Activated naive CD4-positive, alpha-beta T cell treated with anti-CD3 and anti-CD28 coated beads for 36 hours (primary cell): ENCODE measurements around the gene LMAN2L. TPM values are rescaled to one million over a fixed set of nuclear protein-coding genes. Genes with fewer than 3 reads are reported as not detected.
"Not testable (repeated sequence)": the region's sequence is repeated elsewhere in the genome, so short reads cannot be mapped to it uniquely, and the experiment has no call there.

Source experiments
- CTCF ChIA-PET: fragments of 350-600 bp; sonication (Branson Sonifier 250); formaldehyde crosslinking; loops from one replicate; lab custom pipeline; 2021; ENCODE audit warnings: antibody characterized with exemption; lab: Charles Lee
- DNase-seq: peaks from one replicate; pipeline ENCODE4 v3.0.0-alpha.2; 2020
- H3K27ac Mint-ChIP-seq: one replicate; pipeline ENCODE4 v1.8.0; 2021; ENCODE audit warnings: mild to moderate bottlenecking, mixed read lengths
- H3K27me3 Mint-ChIP-seq: one replicate; pipeline ENCODE4 v1.8.0; 2021; ENCODE audit warnings: low read depth, mixed read lengths
- H3K36me3 Mint-ChIP-seq: one replicate; pipeline ENCODE4 v1.8.0; 2021; ENCODE audit warnings: low read depth, mixed read lengths
- H3K4me1 Mint-ChIP-seq: one replicate; pipeline ENCODE4 v1.8.0; 2021; ENCODE audit warnings: low read depth, mixed read lengths
- H3K4me3 Mint-ChIP-seq: one replicate; pipeline ENCODE4 v1.8.0; 2021; ENCODE audit warnings: mild to moderate bottlenecking, moderate library complexity, mixed read lengths
- H3K9me3 Mint-ChIP-seq: one replicate; pipeline ENCODE4 v1.8.0; 2021; ENCODE audit warnings: mixed read lengths
- intact Hi-C: fragments of 100-400 bp; cut with micrococcal nuclease; formaldehyde crosslinking; loops from one replicate; pipeline ENCODE4 v1.15.1; 2023
- total RNA-seq, 2 experiments: library from RNA; stranded (reverse); gene quantifications; one replicate each; pipeline ENCODE4 v1.2.3, GENCODE V29; 2021

Gene LMAN2L
- total RNA-seq, 2 experiments from 2014 or later: 4.0 to 4.8 TPM

DNA sequence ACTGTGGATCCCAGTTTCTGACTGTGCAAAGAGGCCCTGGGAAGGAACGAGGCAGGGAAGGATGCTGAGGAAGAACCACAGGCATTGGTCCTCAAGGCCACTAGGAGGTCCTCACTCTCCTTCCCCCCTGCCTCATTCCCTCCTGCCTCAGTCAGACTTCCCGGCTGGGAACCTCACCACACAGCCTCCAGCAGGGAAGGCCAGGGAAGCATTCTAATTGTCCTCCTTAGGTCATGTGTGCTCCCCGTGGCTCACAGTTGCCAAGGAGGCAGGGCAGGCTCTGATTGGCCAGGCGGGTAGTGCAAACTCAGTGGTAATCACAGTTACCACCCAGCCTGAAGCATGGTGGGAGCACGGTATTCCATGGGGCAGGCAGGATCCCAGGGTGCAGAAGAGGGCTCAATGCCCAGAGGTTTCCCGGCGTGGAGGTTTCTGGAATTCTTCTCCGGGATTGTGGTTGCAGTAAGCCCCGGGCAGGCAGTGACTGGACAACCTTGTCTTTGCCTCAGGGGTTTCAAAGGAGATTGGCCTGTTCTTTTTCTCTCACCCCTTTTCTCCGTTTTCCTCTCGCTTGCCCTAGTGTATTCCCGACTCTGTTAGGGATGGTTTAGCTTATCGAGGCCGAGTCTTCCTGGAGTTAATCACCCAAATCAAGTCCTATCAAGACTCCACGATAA is 70.2 kb downstream of the LMAN2L start:
- no peak overlapping the region for H3K27ac Mint-ChIP-seq
- H3K9me3 Mint-ChIP-seq: no peaks in the 10 kb centered on the region
- H3K4me3 Mint-ChIP-seq: no peak overlapping the region
- no peaks in the 10 kb centered on the region for H3K36me3 Mint-ChIP-seq
- DNase-seq: no peak
- no peaks in the 10 kb centered on the region for H3K27me3 Mint-ChIP-seq
- intact Hi-C loops: no loop called here
- CTCF ChIA-PET: no interaction called here
- no peaks in the 10 kb centered on the region for H3K4me1 Mint-ChIP-seq

DNA sequence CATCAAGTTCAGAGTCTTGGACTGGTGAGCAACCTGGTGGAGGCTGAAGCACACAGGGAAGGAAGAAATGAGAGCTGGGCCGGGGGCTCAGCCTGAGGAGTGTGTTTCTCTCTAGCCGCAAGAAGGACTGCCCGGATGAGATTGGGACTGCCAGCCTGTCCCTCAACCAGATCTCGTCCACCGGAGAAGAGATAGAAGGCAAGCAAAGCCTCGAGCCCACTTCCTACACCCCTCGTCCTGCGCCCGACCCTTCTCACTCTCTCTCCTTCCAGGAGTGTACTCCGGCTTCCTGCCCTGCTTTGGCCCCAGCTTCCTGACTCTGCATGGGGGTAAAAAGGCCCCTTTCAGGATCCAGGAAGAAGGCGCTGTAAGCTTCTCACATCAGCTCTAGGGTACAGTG is 71.1 kb downstream of the LMAN2L start:
- no peak for DNase-seq
- intact Hi-C loops: no loop called here
- H3K4me3 Mint-ChIP-seq: no peak overlapping the region
- H3K27me3 Mint-ChIP-seq: no peaks in the 10 kb centered on the region
- CTCF ChIA-PET: interaction anchor here (0.8 kb wide), 1 partner anchor 93 kb away, joined by 4 read pairs; no protein-coding TSS in a partner anchor
- no peaks in the 10 kb centered on the region for H3K9me3 Mint-ChIP-seq
- no peak overlapping the region for H3K27ac Mint-ChIP-seq
- H3K4me1 Mint-ChIP-seq: no peaks in the 10 kb centered on the region
- no peaks in the 10 kb centered on the region for H3K36me3 Mint-ChIP-seq

DNA sequence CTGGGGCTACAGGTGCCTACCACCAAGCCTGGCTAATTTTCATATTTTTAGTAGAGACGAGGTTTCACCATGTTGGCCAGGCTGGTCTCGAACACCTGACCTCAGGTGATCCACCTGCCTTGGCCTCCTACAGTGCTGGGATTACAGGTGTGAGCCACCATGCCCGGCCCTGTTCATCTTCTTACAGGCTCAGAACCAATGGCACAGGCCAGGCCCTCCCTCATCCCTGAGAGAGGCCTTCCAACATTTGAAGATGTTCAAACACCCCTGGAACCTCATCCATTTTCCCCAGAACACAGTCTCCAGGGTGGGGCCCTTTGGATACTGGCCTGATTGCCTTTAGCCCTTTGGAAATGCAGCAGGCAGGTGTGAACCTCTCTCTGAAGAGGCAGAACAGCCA is 74.1 kb downstream of the LMAN2L start:
- H3K27ac Mint-ChIP-seq, CTCF ChIA-PET: not testable (repeated sequence)

DNA sequence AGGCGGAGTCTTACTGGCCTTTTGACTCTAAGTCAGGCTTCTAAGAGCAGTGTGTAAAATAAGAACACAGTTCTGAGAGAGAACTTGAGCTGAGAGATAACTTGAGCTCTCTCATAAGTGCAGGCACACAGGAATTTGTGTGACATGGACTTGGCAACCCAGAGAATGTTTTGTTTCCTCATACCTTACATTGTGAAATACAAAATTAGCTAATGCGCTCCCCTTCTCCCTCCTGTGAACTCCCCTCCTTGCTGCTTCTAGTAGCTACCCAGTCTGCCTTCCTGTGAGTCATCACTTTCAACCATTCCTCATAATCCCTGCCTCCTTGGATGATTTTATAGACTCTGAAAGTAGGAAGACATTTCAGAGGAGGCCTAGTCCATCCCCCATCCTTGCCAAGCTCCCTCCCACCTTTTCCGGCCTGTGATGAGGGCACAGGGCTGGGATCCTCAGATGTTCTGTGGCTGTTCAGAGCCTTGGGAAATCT is 74.7 kb downstream of the LMAN2L start:
- intact Hi-C loops: no loop called here
- Mint-ChIP-seq H3K4me1 (no peaks in the 10 kb centered on the region), H3K36me3 (no peaks in the 10 kb centered on the region), H3K27ac (no peak overlapping the region), H3K9me3 (no peaks in the 10 kb centered on the region), H3K4me3 (no peak overlapping the region), H3K27me3 (no peaks in the 10 kb centered on the region)
- CTCF ChIA-PET: no interaction called here
- no peak for DNase-seq

More for the DNA sequence above, 74.1 kb downstream of the LMAN2L start:
- intact Hi-C loops, H3K4me3 Mint-ChIP-seq, H3K4me1 Mint-ChIP-seq, H3K36me3 Mint-ChIP-seq, H3K9me3 Mint-ChIP-seq, DNase-seq, H3K27me3 Mint-ChIP-seq: not testable (repeated sequence)

GRCh38 chr2:96664366-96664925 is 75.4 kb downstream of the LMAN2L start:
- intact Hi-C loops: no loop called here
- H3K4me3 Mint-ChIP-seq: no peak overlapping the region
- H3K4me1 Mint-ChIP-seq: no peaks in the 10 kb centered on the region
- H3K9me3 Mint-ChIP-seq: no peaks in the 10 kb centered on the region
- CTCF ChIA-PET: interaction anchor here (0.6 kb wide), 1 partner anchor 285 kb away, joined by 3 read pairs; no protein-coding TSS in a partner anchor
- H3K27ac Mint-ChIP-seq: no peak overlapping the region
- DNase-seq: no peak
- no peaks in the 10 kb centered on the region for H3K36me3 Mint-ChIP-seq
- H3K27me3 Mint-ChIP-seq: no peaks in the 10 kb centered on the region

GRCh38 chr2:96663829-96664228 is 76.0 kb downstream of the LMAN2L start:
- no peaks in the 10 kb centered on the region for H3K36me3 Mint-ChIP-seq
- no peaks in the 10 kb centered on the region for H3K27me3 Mint-ChIP-seq
- no peak for DNase-seq
- intact Hi-C loops: no loop called here
- no peaks in the 10 kb centered on the region for H3K4me1 Mint-ChIP-seq
- no peak overlapping the region for H3K4me3 Mint-ChIP-seq
- H3K27ac Mint-ChIP-seq: no peak overlapping the region
- H3K9me3 Mint-ChIP-seq: no peaks in the 10 kb centered on the region
- CTCF ChIA-PET: no interaction called here

GRCh38 chr2:96663177-96663576 is 76.7 kb downstream of the LMAN2L start:
- H3K4me3 Mint-ChIP-seq: no peak overlapping the region
- H3K36me3 Mint-ChIP-seq: no peaks in the 10 kb centered on the region
- no peaks in the 10 kb centered on the region for H3K9me3 Mint-ChIP-seq
- H3K27ac Mint-ChIP-seq: no peak overlapping the region
- intact Hi-C loops: no loop called here
- no peaks in the 10 kb centered on the region for H3K4me1 Mint-ChIP-seq
- CTCF ChIA-PET: no interaction called here
- no peak for DNase-seq
- H3K27me3 Mint-ChIP-seq: no peaks in the 10 kb centered on the region

- DNase-seq: no peak
- CTCF ChIA-PET: no interaction called here
- H3K4me1 Mint-ChIP-seq: no peaks in the 10 kb centered on the region
- H3K4me3 Mint-ChIP-seq: no peak overlapping the region
- no peaks in the 10 kb centered on the region for H3K27me3 Mint-ChIP-seq
- intact Hi-C loops: no loop called here
- H3K27ac Mint-ChIP-seq: no peak overlapping the region
- H3K36me3 Mint-ChIP-seq: no peaks in the 10 kb centered on the region
- no peaks in the 10 kb centered on the region for H3K9me3 Mint-ChIP-seq
These were observed 77.5 kb downstream of the LMAN2L start for GRCh38 chr2:96662360-96662759.

DNA sequence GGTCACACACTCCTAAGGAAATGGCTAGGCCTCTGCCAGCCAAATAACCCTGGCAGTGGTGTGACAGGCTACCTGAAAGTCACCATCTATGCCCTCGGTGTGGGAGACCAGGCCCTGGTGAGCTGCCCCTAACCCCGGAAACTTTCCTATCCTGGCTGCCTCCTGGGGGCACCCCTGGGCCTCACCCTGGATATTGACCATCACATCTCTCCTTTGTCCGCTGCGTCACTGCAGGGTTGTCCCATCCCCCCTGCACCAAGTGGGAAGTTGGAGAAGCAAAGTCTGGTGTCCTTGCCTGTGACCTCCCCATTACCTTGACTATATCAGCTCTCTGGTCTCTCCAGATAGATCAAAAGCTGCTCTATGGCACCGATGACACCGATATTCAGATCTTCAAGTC is 78.5 kb downstream of the LMAN2L start:
- Mint-ChIP-seq H3K4me3 (no peak overlapping the region), H3K27ac (no peak overlapping the region), H3K9me3 (no peaks in the 10 kb centered on the region), H3K36me3 (no peaks in the 10 kb centered on the region), H3K4me1 (no peaks in the 10 kb centered on the region), H3K27me3 (no peaks in the 10 kb centered on the region)
- CTCF ChIA-PET: no interaction called here
- intact Hi-C loops: no loop called here
- DNase-seq: no peak

DNA sequence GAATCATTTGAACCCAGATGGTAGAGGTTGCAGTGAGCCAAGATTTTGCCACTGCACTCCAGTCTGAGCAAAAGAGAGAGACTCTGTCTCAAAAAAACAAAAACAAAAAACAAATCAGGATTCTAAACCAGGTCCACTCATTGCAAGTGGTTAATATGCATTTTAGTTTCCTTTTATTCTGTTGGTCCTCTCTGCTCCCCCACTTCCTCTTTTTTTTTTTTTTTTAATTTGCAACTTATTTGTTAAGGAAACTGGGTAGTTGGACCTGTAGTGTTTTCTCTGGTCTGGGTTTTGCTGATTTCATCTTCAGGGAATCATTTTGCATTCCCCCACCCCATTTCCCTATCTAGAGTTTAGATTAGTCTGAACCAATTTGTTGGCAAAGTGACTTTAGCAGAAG is 83.3 kb downstream of the LMAN2L start:
- H3K27me3 Mint-ChIP-seq: no peaks in the 10 kb centered on the region
- DNase-seq: no peak
- no peak overlapping the region for H3K4me3 Mint-ChIP-seq
- H3K4me1 Mint-ChIP-seq: no peaks in the 10 kb centered on the region
- no peaks in the 10 kb centered on the region for H3K36me3 Mint-ChIP-seq
- intact Hi-C loops: no loop called here
- H3K9me3 Mint-ChIP-seq: no peaks in the 10 kb centered on the region
- CTCF ChIA-PET: interaction anchor here (0.7 kb wide), 1 partner anchor 141 kb away, joined by 4 read pairs; no protein-coding TSS in a partner anchor
- no peak overlapping the region for H3K27ac Mint-ChIP-seq

Other genes with a start within 250 kb of the LMAN2L start
- gene NEURL3, start 234.7 kb downstream of the LMAN2L start, total RNA-seq: under 1 TPM; 0.48 to 0.57 TPM
- 100 to 1,000 TPM; 349 to 351 TPM for gene ARID5A, start 203.3 kb downstream of the LMAN2L start, total RNA-seq
- gene KANSL3, start 101.8 kb downstream of the LMAN2L start, total RNA-seq: 10 to 100 TPM; 33.0 to 37.5 TPM
- gene FER1L5, start 97.3 kb downstream of the LMAN2L start, total RNA-seq: not detected
- 1 to 10 TPM; 5.6 to 6.0 TPM for gene CNNM4, start 20.8 kb upstream of the LMAN2L start, total RNA-seq
- 10 to 100 TPM; 17.3 to 19.9 TPM for gene CNNM3, start 76.2 kb upstream of the LMAN2L start, total RNA-seq
- 1 to 10 TPM; 3.3 to 4.2 TPM for gene ANKRD23, start 104.0 kb upstream of the LMAN2L start, total RNA-seq
- gene ANKRD39, start 118.0 kb upstream of the LMAN2L start, total RNA-seq: 10 to 100 TPM; 25.0 to 27.3 TPM
- 1 to 10 TPM; 7.7 to 8.5 TPM for gene SEMA4C, start 130.0 kb upstream of the LMAN2L start, total RNA-seq
- gene FAM178B, start 246.5 kb upstream of the LMAN2L start, total RNA-seq: under 1 TPM; 0.17 to 0.35 TPM